Prostate gland (tissue), 2 donors: ENCODE results near the gene BRPF1. TPM values are rescaled to one million over a fixed set of nuclear protein-coding genes. Genes with fewer than 3 reads are reported as not detected.
A peak's percentile ranks its signal among the peaks of the same experiment; 100 is the strongest.

Source experiments
- DNase-seq: peaks from one replicate; pipeline ENCODE4 v3.0.0-alpha.2; 2019; ENCODE audit warnings: low spot score
- H3K27ac ChIP-seq, 2 donors: fragments of 200-600 bp; sonication (generic); 2 replicates each; pipeline ENCODE4 v1.5.1; 2017 to 2019
- H3K27me3 ChIP-seq: fragments of 200-600 bp; sonication (generic); replicated peaks from 2 replicates; pipeline ENCODE4 v1.5.1; 2019; ENCODE audit not compliant: insufficient read depth
- H3K36me3 ChIP-seq, 2 donors: fragments of 200-600 bp; sonication (generic); 1 replicate in 1 of 2; 2 replicates in 1 of 2; pipeline versions ENCODE4 v1.5.1 to v1.8.1; 2017 to 2019
- H3K4me1 ChIP-seq: fragments of 200-600 bp; sonication (generic); replicated peaks from 2 replicates; pipeline ENCODE4 v1.5.1; 2019
- H3K4me3 ChIP-seq, 2 donors: fragments of 200-600 bp; sonication (generic); 2 replicates each; pipeline ENCODE4 v1.5.1; 2017 to 2019
- H3K9me3 ChIP-seq: fragments of 200-600 bp; sonication (generic); 2 replicates; pipeline ENCODE4 v1.5.1; 2017
- POLR2A ChIP-seq: fragments of 450-650 bp; IDR thresholded peaks from one replicate; pipeline ENCODE4 v1.6.1; 2016; ENCODE audit warnings: antibody characterized with exemption, mild to moderate bottlenecking
- POLR2AphosphoS5 ChIP-seq: sonication (generic); formaldehyde crosslinking; IDR thresholded peaks from one replicate; pipeline ENCODE4 v1.6.1; 2017; ENCODE audit warnings: antibody characterized with exemption
- WGBS: methylation state at CpG from one replicate; pipeline ENCODE4 v1.1.5; 2018; 5-methylcytosine and 5-hydroxymethylcytosine counted together
- intact Hi-C: fragments of 100-400 bp; cut with DNase I; formaldehyde crosslinking; loops from one replicate; pipeline ENCODE4 v1.14.2; 2022
- total RNA-seq, 2 donors: library from RNA; depleted of rRNA; stranded (reverse); fragments of >200 nt; gene quantifications; one replicate each; pipeline ENCODE4 v1.1.0, GENCODE V29; 2016
- TF ChIP-seq, protein P1 (sequence below), 4 experiments: fragments of 200-600 bp in 2 of 4; fragments of 450-650 bp in 2 of 4; sonication (generic) in 2 of 4; IDR thresholded peaks; 1 replicate in 3 of 4; 2 replicates in 1 of 4; pipeline ENCODE4 v1.5.1; 2016 to 2019; ENCODE audit warnings: antibody characterized with exemption in 4 of 4, mild to moderate bottlenecking in 2 of 4, moderate library complexity in 2 of 4

Gene BRPF1
- total RNA-seq, 2 donors from 2014 or later, result 14.2 to 43.5 TPM

- Histone ChIP-seq H3K9me3 (no peaks in the 10 kb centered on the region), H3K4me1 (peaks cover 7% of the 10 kb centered on the region), H3K27ac (no peak overlapping the region), H3K4me3 (peak overlapping the region; percentile 9 to 24), H3K27me3 (no peaks in the 10 kb centered on the region), H3K36me3 (no peaks in the 10 kb centered on the region)
- DNase-seq, result no peak
- TF ChIP-seq, protein P1, sequence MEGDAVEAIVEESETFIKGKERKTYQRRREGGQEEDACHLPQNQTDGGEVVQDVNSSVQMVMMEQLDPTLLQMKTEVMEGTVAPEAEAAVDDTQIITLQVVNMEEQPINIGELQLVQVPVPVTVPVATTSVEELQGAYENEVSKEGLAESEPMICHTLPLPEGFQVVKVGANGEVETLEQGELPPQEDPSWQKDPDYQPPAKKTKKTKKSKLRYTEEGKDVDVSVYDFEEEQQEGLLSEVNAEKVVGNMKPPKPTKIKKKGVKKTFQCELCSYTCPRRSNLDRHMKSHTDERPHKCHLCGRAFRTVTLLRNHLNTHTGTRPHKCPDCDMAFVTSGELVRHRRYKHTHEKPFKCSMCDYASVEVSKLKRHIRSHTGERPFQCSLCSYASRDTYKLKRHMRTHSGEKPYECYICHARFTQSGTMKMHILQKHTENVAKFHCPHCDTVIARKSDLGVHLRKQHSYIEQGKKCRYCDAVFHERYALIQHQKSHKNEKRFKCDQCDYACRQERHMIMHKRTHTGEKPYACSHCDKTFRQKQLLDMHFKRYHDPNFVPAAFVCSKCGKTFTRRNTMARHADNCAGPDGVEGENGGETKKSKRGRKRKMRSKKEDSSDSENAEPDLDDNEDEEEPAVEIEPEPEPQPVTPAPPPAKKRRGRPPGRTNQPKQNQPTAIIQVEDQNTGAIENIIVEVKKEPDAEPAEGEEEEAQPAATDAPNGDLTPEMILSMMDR (IDR thresholded peaks at IDR 0.05), result no peak
- TF ChIP-seq POLR2A (no peak), POLR2AphosphoS5 (no peak)
- under 1% methylated on average over 55 of the region's 62 CpGs for WGBS
- intact Hi-C loops, result no loop called here
Observed at GRCh38 chr3:9704347-9705322, 26.9 kb upstream of the BRPF1 start.

DNA sequence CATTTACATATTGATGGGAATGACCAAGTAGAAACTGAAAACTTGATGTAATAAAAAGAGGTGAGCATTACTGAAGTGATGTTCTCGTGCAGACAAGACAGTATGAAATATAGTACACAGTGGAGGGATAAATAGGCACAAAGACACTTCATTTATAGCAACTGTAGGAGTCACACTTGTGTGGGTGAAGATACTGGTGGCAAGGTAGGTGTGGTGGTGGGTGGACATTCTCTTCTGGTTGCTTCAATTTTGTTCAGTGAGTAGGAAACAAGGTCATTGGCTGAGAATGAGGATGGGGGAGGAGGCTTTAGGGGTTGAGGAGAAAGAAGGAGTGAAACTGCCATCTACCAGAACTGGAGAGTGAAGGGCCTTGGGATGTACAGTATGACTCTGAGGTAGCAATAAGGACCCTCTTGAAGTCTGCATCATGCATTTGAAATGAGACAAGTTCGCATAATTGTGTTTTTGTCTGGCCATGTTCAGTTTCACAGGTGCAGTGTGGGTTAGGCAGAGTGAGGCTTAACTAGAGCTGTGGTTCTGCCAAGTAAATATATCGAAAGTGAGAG is 21.3 kb upstream of the BRPF1 start:
- H3K27ac ChIP-seq, result no peak overlapping the region
- no peaks in the 10 kb centered on the region for H3K9me3 ChIP-seq
- WGBS, result 83% methylated on average over 3 of the region's 3 CpGs
- TF ChIP-seq POLR2AphosphoS5, result no peak
- TF ChIP-seq, protein P1 (IDR thresholded peaks at IDR 0.05), result no peak
- TF ChIP-seq POLR2A, result no peak
- DNase-seq, result no peak
- H3K4me3 ChIP-seq, result no peak overlapping the region
- H3K4me1 ChIP-seq, result no peaks in the 10 kb centered on the region
- H3K27me3 ChIP-seq, result no peaks in the 10 kb centered on the region
- H3K36me3 ChIP-seq, result no peaks in the 10 kb centered on the region
- intact Hi-C loops, result no loop called here

- intact Hi-C loops, result no loop called here
- TF ChIP-seq, protein P1 (IDR thresholded peaks at IDR 0.05), result no peak
- TF ChIP-seq POLR2A (no peak), POLR2AphosphoS5 (no peak)
- 93% methylated on average over 2 of the region's 2 CpGs for whole genome bisulfite sequencing
- H3K27me3 ChIP-seq, result no peaks in the 10 kb centered on the region
- no peaks in the 10 kb centered on the region for H3K9me3 ChIP-seq
- no peak for DNase-seq
- H3K4me3 ChIP-seq, result no peak overlapping the region
- no peaks in the 10 kb centered on the region for H3K4me1 ChIP-seq
- no peaks in the 10 kb centered on the region for H3K36me3 ChIP-seq
- H3K27ac ChIP-seq, result no peak overlapping the region
Observed at GRCh38 chr3:9712415-9712814, 19.1 kb upstream of the BRPF1 start.

DNA sequence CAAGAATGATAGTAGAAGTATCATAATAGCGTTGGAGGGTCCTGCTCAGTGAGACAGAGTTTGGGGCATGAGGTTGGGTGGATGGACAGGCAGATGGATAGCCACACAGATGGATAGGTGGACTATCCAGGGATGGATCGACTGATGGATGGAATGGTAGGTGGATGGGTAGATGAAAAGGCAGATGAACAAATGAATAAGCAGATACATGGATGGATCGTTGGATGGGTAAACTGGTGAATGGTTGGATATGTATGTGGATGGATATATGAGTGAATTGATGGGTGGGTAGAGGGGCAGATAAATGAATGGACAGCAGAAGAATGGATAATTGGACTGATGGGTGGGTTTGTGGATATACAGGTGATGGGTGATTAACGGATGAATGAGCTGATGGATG is 18.4 kb upstream of the BRPF1 start:
- intact Hi-C loops, result no loop called here
- no peaks in the 10 kb centered on the region for H3K27me3 ChIP-seq
- no peaks in the 10 kb centered on the region for H3K36me3 ChIP-seq
- H3K4me3 ChIP-seq, result no peak overlapping the region
- no peaks in the 10 kb centered on the region for H3K4me1 ChIP-seq
- no peaks in the 10 kb centered on the region for H3K9me3 ChIP-seq
- no peak for DNase-seq
- 89% methylated on average over 4 of the region's 4 CpGs for WGBS
- no peak for TF ChIP-seq POLR2A
- TF ChIP-seq POLR2AphosphoS5, result no peak
- TF ChIP-seq, protein P1 (IDR thresholded peaks at IDR 0.05), result no peak
- H3K27ac ChIP-seq, result no peak overlapping the region
